ENCODE data around the gene HEG1.
A peak's percentile ranks its signal among the peaks of the same experiment; 100 is the strongest.

HEG1 gene

GRCh38 chr3:125053304-125053699, 2.5 kb downstream of the HEG1 start:
- TF ChIP-seq, protein P1, sequence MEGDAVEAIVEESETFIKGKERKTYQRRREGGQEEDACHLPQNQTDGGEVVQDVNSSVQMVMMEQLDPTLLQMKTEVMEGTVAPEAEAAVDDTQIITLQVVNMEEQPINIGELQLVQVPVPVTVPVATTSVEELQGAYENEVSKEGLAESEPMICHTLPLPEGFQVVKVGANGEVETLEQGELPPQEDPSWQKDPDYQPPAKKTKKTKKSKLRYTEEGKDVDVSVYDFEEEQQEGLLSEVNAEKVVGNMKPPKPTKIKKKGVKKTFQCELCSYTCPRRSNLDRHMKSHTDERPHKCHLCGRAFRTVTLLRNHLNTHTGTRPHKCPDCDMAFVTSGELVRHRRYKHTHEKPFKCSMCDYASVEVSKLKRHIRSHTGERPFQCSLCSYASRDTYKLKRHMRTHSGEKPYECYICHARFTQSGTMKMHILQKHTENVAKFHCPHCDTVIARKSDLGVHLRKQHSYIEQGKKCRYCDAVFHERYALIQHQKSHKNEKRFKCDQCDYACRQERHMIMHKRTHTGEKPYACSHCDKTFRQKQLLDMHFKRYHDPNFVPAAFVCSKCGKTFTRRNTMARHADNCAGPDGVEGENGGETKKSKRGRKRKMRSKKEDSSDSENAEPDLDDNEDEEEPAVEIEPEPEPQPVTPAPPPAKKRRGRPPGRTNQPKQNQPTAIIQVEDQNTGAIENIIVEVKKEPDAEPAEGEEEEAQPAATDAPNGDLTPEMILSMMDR (conservative IDR thresholded peaks at IDR 0.05; ENCODE audit: low read length): no peak
- DNase-seq (ENCODE audit: low read depth): no peak
- H3K4me3 ChIP-seq (ENCODE audit: low read length): peak overlapping the region; percentile 74

- peak; percentile 98 for DNase-seq (ENCODE audit: low read depth)
- TF ChIP-seq, protein P1 (conservative IDR thresholded peaks at IDR 0.05; ENCODE audit: low read length): 0 out of 2 replicates have a peak, but pooled peaks have one; percentile 3
- peak overlapping the region; percentile 74 for H3K4me3 ChIP-seq (ENCODE audit: low read length)
These were observed 3.0 kb downstream of the HEG1 start for GRCh38 chr3:125052624-125053303.

- H3K4me3 ChIP-seq (ENCODE audit: low read length): peak overlapping the region; percentile 74
- TF ChIP-seq, protein P1 (conservative IDR thresholded peaks at IDR 0.05; ENCODE audit: low read length): no peak
- peak; percentile 94 for DNase-seq (ENCODE audit: low read depth)
These were observed 3.8 kb downstream of the HEG1 start for GRCh38 chr3:125051715-125052581.

GRCh38 chr3:125051205-125051604, 4.6 kb downstream of the HEG1 start:
- no peak for DNase-seq (ENCODE audit: low read depth)
- TF ChIP-seq, protein P1 (conservative IDR thresholded peaks at IDR 0.05; ENCODE audit: low read length): no peak
- H3K4me3 ChIP-seq (ENCODE audit: low read length): peak overlapping the region; percentile 74

DNA sequence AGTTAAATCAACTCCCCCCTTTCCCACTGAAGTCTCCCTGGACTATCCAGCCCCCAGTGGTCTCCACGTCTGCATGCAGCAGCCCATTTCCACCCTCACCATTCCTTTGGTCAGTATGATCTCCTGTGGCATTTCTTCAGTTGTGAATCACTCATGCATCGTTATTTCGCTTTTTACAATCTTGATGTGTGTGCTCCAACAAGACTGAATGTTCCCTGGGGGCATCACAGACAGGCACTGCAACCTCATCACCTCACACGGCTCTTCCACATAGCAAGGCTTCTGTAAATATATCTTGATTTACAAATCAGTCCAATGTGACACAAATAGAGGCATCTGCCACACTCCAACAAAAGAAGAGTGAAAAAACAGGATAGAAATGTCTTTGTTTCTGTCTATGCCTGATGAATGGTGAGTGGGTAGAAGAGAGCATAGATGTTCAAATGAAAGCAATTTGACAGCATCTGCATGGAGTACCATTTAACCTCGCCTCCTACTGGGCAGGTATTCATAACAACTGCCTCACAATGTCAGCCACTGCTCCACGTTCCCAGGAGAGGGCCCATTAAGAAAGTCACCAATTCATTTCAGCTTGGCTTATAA, 5.2 kb downstream of the HEG1 start:
- no peak overlapping the region for H3K4me3 ChIP-seq (ENCODE audit: low read length)
- no peak for DNase-seq (ENCODE audit: low read depth)
- TF ChIP-seq, protein P1 (conservative IDR thresholded peaks at IDR 0.05; ENCODE audit: low read length): no peak

DNA sequence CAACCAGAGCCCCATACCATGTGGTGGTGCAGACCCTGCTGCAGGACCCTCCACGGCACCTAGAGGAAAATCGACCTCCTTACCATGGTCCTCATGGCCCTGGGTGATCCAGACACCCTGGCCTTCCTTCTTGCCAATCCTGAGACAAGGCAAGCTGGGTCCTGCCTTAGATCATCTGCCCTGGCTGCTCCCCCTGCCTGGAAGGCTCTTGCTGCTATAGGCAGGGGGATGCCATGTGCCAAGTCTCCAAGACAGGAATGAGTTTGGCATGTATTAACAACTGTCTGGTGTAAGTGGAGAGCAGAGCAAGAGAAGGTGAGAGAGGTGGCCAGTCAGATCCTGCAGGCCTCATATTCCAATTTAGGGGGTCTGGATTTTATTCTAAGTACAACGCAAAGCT, 7.5 kb downstream of the HEG1 start:
- H3K4me3 ChIP-seq (ENCODE audit: low read length): no peak overlapping the region
- no peak for DNase-seq (ENCODE audit: low read depth)
- TF ChIP-seq, protein P1 (conservative IDR thresholded peaks at IDR 0.05; ENCODE audit: low read length): no peak
